T-helper 1 cell treated with Interleukin-12 subunit alpha and Interleukin-12 subunit beta and Interleukin-4 antibody, amounts not matched to agents 30 μg/mL and 1 μg/mL, for 36 hours (primary cell): ENCODE measurements around the gene SSBP3.
"Not testable (repeated sequence)": the region's sequence is repeated elsewhere in the genome, so short reads cannot be mapped to it uniquely, and the experiment has no call there.

ENCODE experiments used
- H3K27ac Mint-ChIP-seq: one replicate; pipeline ENCODE4 v1.8.0; 2021; ENCODE audit warnings: mild to moderate bottlenecking, mixed read lengths
- H3K27me3 Mint-ChIP-seq: one replicate; pipeline ENCODE4 v1.8.0; 2021; ENCODE audit warnings: low read depth, mixed read lengths
- H3K36me3 Mint-ChIP-seq: one replicate; pipeline ENCODE4 v1.8.0; 2021; ENCODE audit warnings: low read depth, mixed read lengths
- H3K4me1 Mint-ChIP-seq: one replicate; pipeline ENCODE4 v1.8.0; 2021; ENCODE audit warnings: low read depth, mixed read lengths
- H3K4me3 Mint-ChIP-seq: one replicate; pipeline ENCODE4 v1.8.0; 2021; ENCODE audit warnings: mild to moderate bottlenecking, moderate library complexity, mixed read lengths
- H3K9me3 Mint-ChIP-seq: one replicate; pipeline ENCODE4 v1.8.0; 2021; ENCODE audit warnings: mixed read lengths

SSBP3 gene

GRCh38 chr1:54245501-54245900 is 160.7 kb downstream of the SSBP3 start:
- H3K27me3 Mint-ChIP-seq = no peaks in the 10 kb centered on the region
- H3K27ac Mint-ChIP-seq = no peak overlapping the region
- H3K4me1 Mint-ChIP-seq = peaks cover 6% of the 10 kb centered on the region
- H3K36me3 Mint-ChIP-seq = peaks cover 19% of the 10 kb centered on the region
- no peak overlapping the region for H3K4me3 Mint-ChIP-seq
- no peaks in the 10 kb centered on the region for H3K9me3 Mint-ChIP-seq

- Mint-ChIP-seq H3K4me1 (peaks cover 6% of the 10 kb centered on the region), H3K36me3 (peaks cover 17% of the 10 kb centered on the region), H3K27me3 (no peaks in the 10 kb centered on the region), H3K27ac (no peak overlapping the region), H3K9me3 (no peaks in the 10 kb centered on the region), H3K4me3 (no peak overlapping the region)
These were observed 161.5 kb downstream of the SSBP3 start for GRCh38 chr1:54244655-54245054.

- Mint-ChIP-seq H3K27ac (no peak overlapping the region), H3K4me1 (peaks cover 3% of the 10 kb centered on the region), H3K27me3 (no peaks in the 10 kb centered on the region), H3K4me3 (no peak overlapping the region), H3K9me3 (no peaks in the 10 kb centered on the region), H3K36me3 (peaks cover 19% of the 10 kb centered on the region)
These were observed 163.2 kb downstream of the SSBP3 start for GRCh38 chr1:54243022-54243421.

- Mint-ChIP-seq H3K27me3 (no peaks in the 10 kb centered on the region), H3K27ac (no peak overlapping the region), H3K36me3 (peaks cover 30% of the 10 kb centered on the region), H3K4me1 (peaks cover 3% of the 10 kb centered on the region), H3K4me3 (no peak overlapping the region), H3K9me3 (no peaks in the 10 kb centered on the region)
These were observed 164.8 kb downstream of the SSBP3 start for GRCh38 chr1:54241364-54241763.

GRCh38 chr1:54240741-54241335 is 165.4 kb downstream of the SSBP3 start:
- H3K4me1 Mint-ChIP-seq = peaks cover 3% of the 10 kb centered on the region
- no peak overlapping the region for H3K4me3 Mint-ChIP-seq
- peaks cover 30% of the 10 kb centered on the region for H3K36me3 Mint-ChIP-seq
- no peak overlapping the region for H3K27ac Mint-ChIP-seq
- no peaks in the 10 kb centered on the region for H3K9me3 Mint-ChIP-seq
- no peaks in the 10 kb centered on the region for H3K27me3 Mint-ChIP-seq

- no peak overlapping the region for H3K27ac Mint-ChIP-seq
- H3K4me1 Mint-ChIP-seq = peaks cover 6% of the 10 kb centered on the region
- no peak overlapping the region for H3K4me3 Mint-ChIP-seq
- H3K36me3 Mint-ChIP-seq = peaks cover 34% of the 10 kb centered on the region
- H3K9me3 Mint-ChIP-seq = no peaks in the 10 kb centered on the region
- H3K27me3 Mint-ChIP-seq = no peaks in the 10 kb centered on the region
These were observed 166.6 kb downstream of the SSBP3 start for GRCh38 chr1:54239631-54240031.

GRCh38 chr1:54239035-54239383 is 167.2 kb downstream of the SSBP3 start:
- Mint-ChIP-seq H3K4me3 (no peak overlapping the region), H3K4me1 (peaks cover 6% of the 10 kb centered on the region), H3K9me3 (no peaks in the 10 kb centered on the region), H3K36me3 (peaks cover 35% of the 10 kb centered on the region), H3K27ac (no peak overlapping the region), H3K27me3 (no peaks in the 10 kb centered on the region)

GRCh38 chr1:54238353-54239034 is 167.7 kb downstream of the SSBP3 start:
- H3K27me3 Mint-ChIP-seq = no peaks in the 10 kb centered on the region
- no peak overlapping the region for H3K27ac Mint-ChIP-seq
- no peak overlapping the region for H3K4me3 Mint-ChIP-seq
- peaks cover 35% of the 10 kb centered on the region for H3K36me3 Mint-ChIP-seq
- H3K9me3 Mint-ChIP-seq = no peaks in the 10 kb centered on the region
- peaks cover 6% of the 10 kb centered on the region for H3K4me1 Mint-ChIP-seq

- H3K9me3 Mint-ChIP-seq = no peaks in the 10 kb centered on the region
- no peak overlapping the region for H3K4me3 Mint-ChIP-seq
- peaks cover 30% of the 10 kb centered on the region for H3K36me3 Mint-ChIP-seq
- H3K4me1 Mint-ChIP-seq = peaks cover 3% of the 10 kb centered on the region
- H3K27me3 Mint-ChIP-seq = no peaks in the 10 kb centered on the region
- H3K27ac Mint-ChIP-seq = no peak overlapping the region
These were observed 168.6 kb downstream of the SSBP3 start for GRCh38 chr1:54237586-54237985.

- no peak overlapping the region for H3K27ac Mint-ChIP-seq
- H3K27me3 Mint-ChIP-seq = no peaks in the 10 kb centered on the region
- H3K4me1 Mint-ChIP-seq = peaks cover 19% of the 10 kb centered on the region
- peaks cover 30% of the 10 kb centered on the region for H3K36me3 Mint-ChIP-seq
- no peaks in the 10 kb centered on the region for H3K9me3 Mint-ChIP-seq
- no peak overlapping the region for H3K4me3 Mint-ChIP-seq
These were observed 171.9 kb downstream of the SSBP3 start for GRCh38 chr1:54234284-54234683.

- Mint-ChIP-seq H3K4me1 (peaks cover 23% of the 10 kb centered on the region), H3K36me3 (peaks cover 33% of the 10 kb centered on the region)
- not testable (repeated sequence) for H3K27me3 Mint-ChIP-seq, H3K9me3 Mint-ChIP-seq, H3K4me3 Mint-ChIP-seq, H3K27ac Mint-ChIP-seq
These were observed 173.0 kb downstream of the SSBP3 start for GRCh38 chr1:54233196-54233595.

- Mint-ChIP-seq H3K36me3 (peaks cover 27% of the 10 kb centered on the region), H3K27ac (peak overlapping the region; percentile 1), H3K4me1 (peaks cover 25% of the 10 kb centered on the region), H3K9me3 (no peaks in the 10 kb centered on the region), H3K4me3 (peak overlapping the region; percentile 0), H3K27me3 (no peaks in the 10 kb centered on the region)
These were observed 175.5 kb downstream of the SSBP3 start for GRCh38 chr1:54230507-54231339.

- Mint-ChIP-seq H3K27me3 (no peaks in the 10 kb centered on the region), H3K4me1 (peaks cover 22% of the 10 kb centered on the region), H3K9me3 (no peaks in the 10 kb centered on the region), H3K4me3 (peak overlapping the region; percentile 39), H3K36me3 (peaks cover 29% of the 10 kb centered on the region), H3K27ac (peak overlapping the region; percentile 80)
These were observed 176.8 kb downstream of the SSBP3 start for GRCh38 chr1:54229281-54229891.

- H3K36me3 Mint-ChIP-seq = peaks cover 29% of the 10 kb centered on the region
- H3K4me3 Mint-ChIP-seq = no peak overlapping the region
- H3K9me3 Mint-ChIP-seq = no peaks in the 10 kb centered on the region
- H3K4me1 Mint-ChIP-seq = peaks cover 22% of the 10 kb centered on the region
- no peaks in the 10 kb centered on the region for H3K27me3 Mint-ChIP-seq
- peak overlapping the region; percentile 20 for H3K27ac Mint-ChIP-seq
These were observed 177.5 kb downstream of the SSBP3 start for GRCh38 chr1:54228638-54229079.
